HL-60 (cell line): Measurements from ENCODE around the gene R3HCC1L.
A peak's percentile ranks its signal among the peaks of the same experiment; 100 is the strongest.

ENCODE experiments used
- DNase-seq, 2 experiments: peaks; one replicate each; pipeline ENCODE4 v3.0.0-alpha.2; 2010 to 2020; ENCODE audit warnings: low read depth in 1 of 2, low spot score in 1 of 2
- H3K27ac ChIP-seq: fragments of 250-450 bp; sonication (Bioruptor Pico); replicated peaks from 2 replicates; pipeline ENCODE4 v1.5.1; 2020; ENCODE audit warnings: mild to moderate bottlenecking, moderate library complexity
- H3K27me3 ChIP-seq: fragments of 250-450 bp; sonication (Bioruptor Pico); 2 replicates; pipeline ENCODE4 v1.5.1; 2021; ENCODE audit warnings: mild to moderate bottlenecking, moderate library complexity; ENCODE audit not compliant: insufficient read depth, poor library complexity, severe bottlenecking
- H3K4me3 ChIP-seq: replicated peaks from 2 replicates; pipeline ENCODE4 v1.5.1; 2011; ENCODE audit warnings: mild to moderate bottlenecking, control low read depth, low read length; ENCODE audit not compliant: insufficient read depth
- GABPA ChIP-seq: IDR thresholded peaks from 2 replicates; pipeline ENCODE4 v1.6.1; 2012; ENCODE audit warnings: low read depth
- POLR2AphosphoS5 ChIP-seq: IDR thresholded peaks from 2 replicates; pipeline ENCODE4 v1.6.1; 2012; ENCODE audit warnings: low read depth
- SPI1 ChIP-seq: IDR thresholded peaks from 2 replicates; pipeline ENCODE4 v1.6.1; 2012; ENCODE audit warnings: low read depth, mild to moderate bottlenecking, borderline replicate concordance
- TF ChIP-seq, protein P1 (sequence below): IDR thresholded peaks from one replicate; pipeline ENCODE4 v1.5.1; 2011; ENCODE audit warnings: low read length, control low read depth, inconsistent platforms; ENCODE audit not compliant: insufficient read depth
- TF ChIP-seq, protein P2 (sequence below): IDR thresholded peaks from 2 replicates; pipeline ENCODE4 v1.6.1; 2012; ENCODE audit warnings: low read depth; ENCODE audit not compliant: insufficient replicate concordance

The R3HCC1L gene

DNA sequence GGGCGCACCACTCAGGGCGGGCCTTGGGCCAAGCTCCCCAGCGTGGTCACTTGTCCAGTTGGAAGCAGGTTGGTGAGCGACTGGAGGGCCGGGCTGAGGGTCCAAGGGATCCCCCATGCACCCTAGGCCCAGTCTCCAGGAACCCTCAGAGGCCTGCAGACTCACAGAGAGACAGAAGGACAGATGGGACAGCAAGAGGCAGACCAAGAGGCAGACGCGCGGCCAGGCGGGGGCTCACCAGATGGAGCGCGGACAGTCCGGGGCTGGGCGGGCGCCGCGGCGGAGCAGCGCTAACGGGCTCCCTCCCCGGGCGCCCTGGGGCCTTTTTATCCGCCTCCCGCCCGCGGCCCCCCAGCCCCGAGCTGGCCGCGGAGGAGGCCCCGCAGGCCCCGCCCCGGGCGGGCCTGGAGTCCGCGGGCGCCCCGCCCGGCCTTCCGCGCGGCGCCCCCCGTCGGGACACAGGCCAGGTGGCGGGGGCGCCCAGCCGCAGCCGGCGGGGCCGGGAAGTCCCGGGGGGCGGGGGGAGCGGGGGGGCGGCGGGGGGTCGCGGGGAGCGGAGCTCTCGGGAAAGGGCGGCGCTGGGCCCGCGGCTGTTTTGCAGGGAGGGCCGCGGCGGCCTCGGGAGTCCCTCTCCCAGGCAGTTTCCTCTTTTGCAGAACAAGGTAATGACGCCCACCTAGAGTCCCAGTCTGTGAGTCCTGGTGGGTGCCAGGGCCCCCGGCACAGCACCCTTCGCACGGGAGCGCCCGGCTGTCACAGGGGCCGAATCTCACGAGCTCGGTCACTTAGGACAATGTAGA is 133.6 kb downstream of the R3HCC1L start, which contains the start of gene LOXL4:
TSS of gene LOXL4 (minus strand) at position 301 of the 800 bp plus-strand sequence. CDS start 5,175 bp downstream, outside the sequence.
- no peak for TF ChIP-seq SPI1
- Histone ChIP-seq H3K27ac (no peak within 1 kb of the TSS), H3K4me3 (peak within 1 kb of the TSS; percentile 13), H3K27me3 (peaks cover 34% of the 10 kb centered on the region)
- DNase-seq: no peak

DNA sequence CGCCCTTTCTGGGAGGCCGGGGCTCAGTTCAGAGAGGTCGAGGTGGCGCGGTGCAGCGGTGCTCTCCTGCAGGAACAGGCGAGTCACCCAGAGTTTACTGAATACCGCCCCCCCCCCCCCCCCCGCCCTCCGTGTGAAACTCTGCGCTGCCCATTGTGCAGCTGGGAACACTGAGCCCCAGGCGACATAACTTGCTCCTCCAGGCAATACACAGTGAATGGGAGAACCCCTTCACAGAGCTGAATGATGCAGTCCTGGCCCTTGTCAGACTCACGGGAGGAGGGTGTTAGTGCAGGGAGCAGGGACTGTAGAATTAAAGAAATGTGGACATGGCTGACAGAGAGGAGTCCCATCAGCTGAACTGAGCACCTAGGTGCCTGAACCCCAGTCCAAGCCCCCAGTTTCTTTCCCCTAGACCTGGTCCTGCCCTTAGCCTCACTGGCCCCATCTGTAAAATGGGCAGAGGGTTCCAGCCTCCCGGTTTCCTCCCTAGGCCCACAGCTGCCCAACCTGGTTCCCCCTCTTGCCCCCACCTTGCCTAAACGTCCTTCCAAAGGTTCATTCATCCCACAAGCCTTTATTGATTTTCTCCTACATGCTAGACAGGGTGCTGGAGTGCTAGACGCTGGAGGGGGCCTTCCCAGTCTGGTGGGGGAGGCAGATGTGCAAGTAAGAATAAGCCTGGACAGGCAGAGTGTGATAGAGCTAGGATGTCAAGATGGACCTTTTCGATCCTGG is 134.4 kb downstream of the R3HCC1L start:
- peaks cover 37% of the 10 kb centered on the region for H3K27me3 ChIP-seq
- TF ChIP-seq, protein P1, sequence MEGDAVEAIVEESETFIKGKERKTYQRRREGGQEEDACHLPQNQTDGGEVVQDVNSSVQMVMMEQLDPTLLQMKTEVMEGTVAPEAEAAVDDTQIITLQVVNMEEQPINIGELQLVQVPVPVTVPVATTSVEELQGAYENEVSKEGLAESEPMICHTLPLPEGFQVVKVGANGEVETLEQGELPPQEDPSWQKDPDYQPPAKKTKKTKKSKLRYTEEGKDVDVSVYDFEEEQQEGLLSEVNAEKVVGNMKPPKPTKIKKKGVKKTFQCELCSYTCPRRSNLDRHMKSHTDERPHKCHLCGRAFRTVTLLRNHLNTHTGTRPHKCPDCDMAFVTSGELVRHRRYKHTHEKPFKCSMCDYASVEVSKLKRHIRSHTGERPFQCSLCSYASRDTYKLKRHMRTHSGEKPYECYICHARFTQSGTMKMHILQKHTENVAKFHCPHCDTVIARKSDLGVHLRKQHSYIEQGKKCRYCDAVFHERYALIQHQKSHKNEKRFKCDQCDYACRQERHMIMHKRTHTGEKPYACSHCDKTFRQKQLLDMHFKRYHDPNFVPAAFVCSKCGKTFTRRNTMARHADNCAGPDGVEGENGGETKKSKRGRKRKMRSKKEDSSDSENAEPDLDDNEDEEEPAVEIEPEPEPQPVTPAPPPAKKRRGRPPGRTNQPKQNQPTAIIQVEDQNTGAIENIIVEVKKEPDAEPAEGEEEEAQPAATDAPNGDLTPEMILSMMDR: no peak
- TF ChIP-seq, protein P2, sequence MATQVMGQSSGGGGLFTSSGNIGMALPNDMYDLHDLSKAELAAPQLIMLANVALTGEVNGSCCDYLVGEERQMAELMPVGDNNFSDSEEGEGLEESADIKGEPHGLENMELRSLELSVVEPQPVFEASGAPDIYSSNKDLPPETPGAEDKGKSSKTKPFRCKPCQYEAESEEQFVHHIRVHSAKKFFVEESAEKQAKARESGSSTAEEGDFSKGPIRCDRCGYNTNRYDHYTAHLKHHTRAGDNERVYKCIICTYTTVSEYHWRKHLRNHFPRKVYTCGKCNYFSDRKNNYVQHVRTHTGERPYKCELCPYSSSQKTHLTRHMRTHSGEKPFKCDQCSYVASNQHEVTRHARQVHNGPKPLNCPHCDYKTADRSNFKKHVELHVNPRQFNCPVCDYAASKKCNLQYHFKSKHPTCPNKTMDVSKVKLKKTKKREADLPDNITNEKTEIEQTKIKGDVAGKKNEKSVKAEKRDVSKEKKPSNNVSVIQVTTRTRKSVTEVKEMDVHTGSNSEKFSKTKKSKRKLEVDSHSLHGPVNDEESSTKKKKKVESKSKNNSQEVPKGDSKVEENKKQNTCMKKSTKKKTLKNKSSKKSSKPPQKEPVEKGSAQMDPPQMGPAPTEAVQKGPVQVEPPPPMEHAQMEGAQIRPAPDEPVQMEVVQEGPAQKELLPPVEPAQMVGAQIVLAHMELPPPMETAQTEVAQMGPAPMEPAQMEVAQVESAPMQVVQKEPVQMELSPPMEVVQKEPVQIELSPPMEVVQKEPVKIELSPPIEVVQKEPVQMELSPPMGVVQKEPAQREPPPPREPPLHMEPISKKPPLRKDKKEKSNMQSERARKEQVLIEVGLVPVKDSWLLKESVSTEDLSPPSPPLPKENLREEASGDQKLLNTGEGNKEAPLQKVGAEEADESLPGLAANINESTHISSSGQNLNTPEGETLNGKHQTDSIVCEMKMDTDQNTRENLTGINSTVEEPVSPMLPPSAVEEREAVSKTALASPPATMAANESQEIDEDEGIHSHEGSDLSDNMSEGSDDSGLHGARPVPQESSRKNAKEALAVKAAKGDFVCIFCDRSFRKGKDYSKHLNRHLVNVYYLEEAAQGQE: no peak
- TF ChIP-seq SPI1: no peak
- no peak for TF ChIP-seq POLR2AphosphoS5
- TF ChIP-seq GABPA: no peak
- DNase-seq: no peak

DNA sequence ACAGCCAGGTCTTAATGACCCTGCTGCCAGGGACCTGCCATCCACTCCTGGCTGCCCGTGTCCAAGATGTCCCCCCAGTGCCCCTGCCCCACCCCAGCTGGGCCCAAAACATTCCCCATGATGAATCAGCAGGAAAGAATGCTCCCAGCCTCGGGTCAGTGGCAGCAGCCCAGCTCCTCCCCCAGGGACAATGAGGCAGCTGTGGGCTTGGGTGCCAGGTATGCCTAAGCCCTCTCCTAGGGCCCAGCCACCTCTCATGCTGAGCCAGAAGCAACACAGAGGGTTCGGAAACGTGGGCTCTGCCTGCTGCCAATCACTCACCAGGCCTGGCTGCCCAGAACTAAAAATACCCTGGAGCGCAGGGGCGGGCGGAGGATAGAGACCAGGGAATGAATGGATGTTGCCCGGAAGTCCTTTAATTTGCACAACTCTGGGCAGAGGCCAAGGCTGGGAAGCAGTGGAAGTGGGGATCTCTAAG is 135.0 kb downstream of the R3HCC1L start:
- peaks cover 37% of the 10 kb centered on the region for H3K27me3 ChIP-seq
- TF ChIP-seq, protein P1: no peak
- TF ChIP-seq, protein P2: no peak
- DNase-seq: no peak
- no peak overlapping the region for H3K4me3 ChIP-seq
- no peak overlapping the region for H3K27ac ChIP-seq

More for the DNA sequence above, 134.4 kb downstream of the R3HCC1L start:
- Histone ChIP-seq H3K4me3 (no peak overlapping the region), H3K27ac (no peak overlapping the region)

DNA sequence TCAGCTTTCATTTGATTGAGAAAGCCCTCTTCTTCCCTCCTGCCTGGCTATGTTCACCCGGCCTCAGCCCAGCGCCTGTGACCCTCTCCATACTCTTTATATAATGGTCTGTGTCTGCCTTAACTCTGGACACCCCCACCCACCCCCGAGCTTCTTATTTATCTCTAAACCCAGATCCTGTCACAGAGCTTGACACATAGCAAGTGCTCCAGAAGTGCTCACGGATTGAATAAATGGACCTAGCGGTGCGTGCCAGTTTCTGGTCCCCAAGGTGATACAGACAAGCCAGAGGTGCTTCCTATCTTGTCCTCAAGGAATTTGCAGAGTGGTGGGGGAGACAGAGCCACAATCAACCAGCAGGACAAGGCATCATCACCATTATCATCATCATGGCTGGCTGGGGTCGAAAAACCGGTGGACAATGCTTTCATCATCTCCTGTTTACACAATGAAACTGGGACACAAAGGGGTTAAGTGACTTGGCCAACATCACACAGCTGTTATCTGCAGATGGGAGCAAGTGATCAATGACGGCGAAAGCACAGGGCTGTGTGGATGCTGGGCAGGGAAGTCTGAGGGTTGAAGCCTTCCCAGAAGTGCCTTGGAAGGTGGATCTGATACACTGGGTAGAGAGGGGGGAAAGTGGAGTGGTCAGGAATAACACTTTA is 135.8 kb downstream of the R3HCC1L start:
- Histone ChIP-seq H3K4me3 (no peak overlapping the region), H3K27me3 (peaks cover 37% of the 10 kb centered on the region), H3K27ac (no peak overlapping the region)
- TF ChIP-seq, protein P1: no peak
- TF ChIP-seq POLR2AphosphoS5: no peak
- TF ChIP-seq, protein P2: no peak
- TF ChIP-seq GABPA: no peak
- TF ChIP-seq SPI1: no peak
- DNase-seq: no peak
